Measurements from ENCODE around the gene NME2.
"Not testable (repeated sequence)": the region's sequence is repeated elsewhere in the genome, so short reads cannot be mapped to it uniquely, and the experiment has no call there.

The NME2 gene

DNA sequence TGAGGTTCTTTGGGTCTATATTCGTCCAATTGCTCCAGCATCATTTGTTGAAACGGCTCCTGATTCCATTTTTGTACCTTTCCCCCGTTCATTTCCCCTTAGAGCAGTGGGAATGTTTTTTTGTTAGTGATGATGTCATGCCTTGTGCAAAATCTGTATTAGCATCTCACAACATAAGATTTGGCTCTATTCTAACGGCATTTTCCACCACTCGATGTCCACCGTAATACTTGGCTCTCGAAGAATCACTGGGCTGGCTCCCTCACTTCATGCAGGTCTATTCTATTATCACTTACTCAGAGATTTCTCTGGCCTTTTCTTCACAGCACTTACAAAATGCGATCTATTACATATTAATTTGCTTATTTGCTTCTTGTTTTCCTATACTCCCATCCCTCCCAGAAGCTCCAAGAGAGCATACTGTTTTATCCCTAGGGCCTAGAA is 13.4 kb upstream of the NME2 start:
- no peak for DNase-seq (ENCODE audit: low read depth in 1 of 2, low spot score in 1 of 2)

- DNase-seq (ENCODE audit: low read depth in 1 of 2, low spot score in 1 of 2): peak; percentile 94 to 98
These were observed 12.8 kb upstream of the NME2 start, which contains the start of gene NME1 for GRCh38 chr17:51153210-51154072. NME1 (plus strand) TSS chr17:51153559; CDS start chr17:51155655, 2,096 bp downstream.

- no peak for DNase-seq (ENCODE audit: low read depth in 1 of 2, low spot score in 1 of 2)
These were observed 12.0 kb upstream of the NME2 start for GRCh38 chr17:51154176-51154575.

DNA sequence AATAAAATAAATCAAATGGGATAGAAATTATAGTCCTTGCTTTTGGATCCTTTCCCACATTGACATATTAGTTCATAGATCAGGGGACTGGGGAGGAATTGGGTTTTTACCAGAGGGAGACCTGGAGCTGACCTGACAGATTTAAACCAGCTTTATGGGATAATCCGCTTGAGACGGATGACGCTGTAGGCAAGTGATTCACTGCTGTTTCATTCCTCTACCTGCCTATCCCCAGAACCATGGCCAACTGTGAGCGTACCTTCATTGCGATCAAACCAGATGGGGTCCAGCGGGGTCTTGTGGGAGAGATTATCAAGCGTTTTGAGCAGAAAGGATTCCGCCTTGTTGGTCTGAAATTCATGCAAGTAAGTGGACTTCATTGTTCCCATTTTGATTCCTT is 10.8 kb upstream of the NME2 start:
- no peak for DNase-seq (ENCODE audit: low read depth in 1 of 2, low spot score in 1 of 2)

GRCh38 chr17:51159604-51160003 is 6.6 kb upstream of the NME2 start:
- no peak for DNase-seq (ENCODE audit: low read depth in 1 of 2, low spot score in 1 of 2)

DNA sequence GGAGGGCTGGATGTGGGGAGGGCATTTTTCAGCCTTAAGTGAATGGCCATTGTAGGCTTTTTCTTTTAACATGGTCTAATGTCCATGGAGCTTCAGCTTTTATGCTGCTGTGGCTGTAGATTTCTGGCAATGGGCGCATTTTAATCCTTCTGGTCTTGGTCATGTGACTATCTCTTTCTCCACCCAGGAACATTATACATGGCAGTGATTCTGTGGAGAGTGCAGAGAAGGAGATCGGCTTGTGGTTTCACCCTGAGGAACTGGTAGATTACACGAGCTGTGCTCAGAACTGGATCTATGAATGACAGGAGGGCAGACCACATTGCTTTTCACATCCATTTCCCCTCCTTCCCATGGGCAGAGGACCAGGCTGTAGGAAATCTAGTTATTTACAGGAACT is 4.7 kb upstream of the NME2 start:
- DNase-seq (ENCODE audit: low read depth in 1 of 2, low spot score in 1 of 2): no peak

DNA sequence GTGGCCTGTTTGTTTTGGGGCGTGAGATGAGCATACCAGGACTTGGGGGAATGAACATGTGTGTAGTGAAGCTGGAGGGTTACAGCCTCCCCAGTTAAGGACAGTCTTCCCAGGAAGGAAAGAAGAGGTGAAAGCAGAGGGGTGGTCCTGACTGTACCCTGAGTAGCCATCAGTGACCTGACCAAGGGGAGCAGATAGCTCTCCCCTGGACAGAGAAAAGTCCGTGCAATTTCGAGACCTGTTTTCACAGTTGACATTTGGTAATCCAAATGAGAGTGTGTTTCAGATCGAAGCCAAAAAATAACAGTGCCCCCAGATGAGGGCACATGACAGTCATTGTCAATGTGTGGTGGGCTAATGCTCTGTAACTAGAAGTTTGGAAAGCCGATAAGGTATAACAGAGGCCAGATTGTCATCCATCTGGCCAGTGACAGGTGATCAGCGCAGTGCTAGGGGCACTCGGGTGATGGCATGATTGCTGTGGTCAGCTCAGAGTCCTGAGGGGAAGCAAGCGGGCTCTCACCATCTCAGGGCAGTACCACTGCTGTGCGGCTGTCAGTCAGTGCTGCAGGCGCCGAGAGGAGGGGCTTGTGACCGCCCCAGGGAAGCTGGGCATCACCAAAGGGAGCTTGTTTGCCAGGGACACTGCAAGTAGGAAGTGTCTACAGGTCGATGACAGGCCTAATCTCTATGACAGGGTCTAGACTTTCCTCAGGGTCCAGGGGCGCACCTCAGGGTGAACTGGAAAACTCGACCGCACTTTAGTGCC is 1.1 kb upstream of the NME2 start:
- no peak for DNase-seq (ENCODE audit: low read depth in 1 of 2, low spot score in 1 of 2)

DNA sequence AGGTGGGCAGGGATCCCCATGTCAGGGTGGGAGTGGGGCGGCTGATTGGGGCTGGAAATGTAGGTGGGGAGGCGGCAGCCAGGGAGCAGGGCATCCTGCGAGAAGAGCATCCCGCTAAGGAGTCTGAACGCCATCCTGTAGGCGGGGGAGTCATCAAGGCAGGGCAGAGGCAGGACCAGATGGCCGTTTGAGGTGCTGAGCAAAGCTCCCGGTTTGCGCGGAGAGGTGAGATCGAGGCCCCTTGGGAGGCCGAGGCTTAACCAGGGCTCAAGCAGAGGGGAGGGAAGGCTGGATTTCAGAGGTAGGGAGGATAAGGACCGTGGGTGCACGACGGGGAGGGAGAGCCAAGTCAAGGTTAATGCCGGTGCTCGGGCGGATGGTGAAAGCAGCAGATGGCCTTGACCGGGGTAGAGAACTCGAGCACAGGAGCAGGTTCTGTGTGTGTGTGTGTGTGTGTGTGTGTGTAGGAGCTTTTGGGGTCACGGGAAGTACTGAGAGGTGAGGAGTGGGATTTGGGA is 472 bp upstream of the NME2 start:
- peak in 1 of 2 donors; percentile 2 for DNase-seq (ENCODE audit: low read depth in 1 of 2, low spot score in 1 of 2)

- peak; percentile 17 to 50 for DNase-seq (ENCODE audit: low read depth in 1 of 2, low spot score in 1 of 2)
These were observed 1.0 kb downstream of the NME2 start for GRCh38 chr17:51166987-51167931.

DNA sequence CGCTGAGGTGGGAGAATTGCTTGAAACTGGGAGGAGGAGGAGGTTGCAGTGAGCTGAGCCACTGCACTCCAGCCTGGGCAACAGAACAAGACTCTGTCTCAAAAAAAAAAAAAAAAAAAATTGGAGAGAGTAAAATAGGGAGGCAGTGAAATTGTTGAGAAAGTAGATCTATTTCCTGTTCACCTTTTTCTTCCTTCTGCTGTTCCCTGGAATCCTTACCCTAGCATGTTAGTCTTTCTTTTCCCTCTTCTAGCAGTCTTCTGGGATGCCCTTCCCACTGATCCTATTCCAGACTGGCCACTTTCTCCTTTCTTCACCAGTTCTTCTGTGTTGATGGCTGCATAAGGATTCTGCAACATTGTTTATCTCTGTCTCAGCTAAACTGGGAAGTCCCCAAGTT is 3.1 kb downstream of the NME2 start:
- DNase-seq (ENCODE audit: low read depth in 1 of 2, low spot score in 1 of 2): no peak

- no peak for DNase-seq (ENCODE audit: low read depth in 1 of 2, low spot score in 1 of 2)
These were observed 4.5 kb downstream of the NME2 start for GRCh38 chr17:51170736-51171135.

DNA sequence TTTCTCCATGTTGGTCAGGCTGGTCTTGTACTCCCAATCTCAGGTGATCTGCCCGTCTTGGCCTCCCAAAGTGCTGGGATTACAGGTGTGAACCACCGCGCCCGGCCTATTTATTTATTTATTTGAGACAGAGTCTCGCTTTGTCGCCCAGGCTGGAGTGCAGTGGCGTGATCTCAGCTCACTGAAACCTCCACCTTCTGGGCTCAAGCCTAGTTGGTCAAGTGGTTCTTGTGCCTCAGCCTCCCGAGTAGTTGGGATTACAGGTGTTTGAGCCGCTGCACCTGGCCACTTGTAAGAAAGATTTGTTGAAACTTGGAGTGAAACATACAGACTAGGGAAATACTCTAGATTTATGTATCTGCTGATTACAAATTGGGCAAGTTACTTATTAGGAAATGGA is 5.8 kb downstream of the NME2 start:
- not testable (repeated sequence) for DNase-seq (ENCODE audit: low read depth in 1 of 2, low spot score in 1 of 2)

GRCh38 chr17:51180486-51180885 is 14.3 kb downstream of the NME2 start:
- no peak for DNase-seq (ENCODE audit: low read depth in 1 of 2, low spot score in 1 of 2)

DNA sequence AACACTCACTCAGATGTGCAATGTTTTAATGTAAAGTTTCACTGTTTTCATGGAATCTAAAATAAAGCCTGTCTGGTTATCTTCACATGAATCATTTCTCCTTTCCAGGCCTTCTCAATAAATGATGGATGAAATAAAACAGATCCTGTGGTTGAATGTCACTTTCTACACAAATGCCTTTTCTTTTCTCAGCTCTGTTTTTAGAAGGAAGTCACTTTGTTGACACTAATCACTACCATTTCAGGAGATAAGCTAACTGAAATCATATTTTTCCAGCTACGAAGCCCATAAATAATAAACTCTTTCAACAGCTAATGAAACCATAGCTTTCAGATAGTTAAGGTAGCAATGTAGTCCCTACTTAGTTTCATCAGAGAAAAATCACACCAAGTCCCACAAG is 17.9 kb downstream of the NME2 start:
- DNase-seq (ENCODE audit: low read depth in 1 of 2, low spot score in 1 of 2): no peak

DNA sequence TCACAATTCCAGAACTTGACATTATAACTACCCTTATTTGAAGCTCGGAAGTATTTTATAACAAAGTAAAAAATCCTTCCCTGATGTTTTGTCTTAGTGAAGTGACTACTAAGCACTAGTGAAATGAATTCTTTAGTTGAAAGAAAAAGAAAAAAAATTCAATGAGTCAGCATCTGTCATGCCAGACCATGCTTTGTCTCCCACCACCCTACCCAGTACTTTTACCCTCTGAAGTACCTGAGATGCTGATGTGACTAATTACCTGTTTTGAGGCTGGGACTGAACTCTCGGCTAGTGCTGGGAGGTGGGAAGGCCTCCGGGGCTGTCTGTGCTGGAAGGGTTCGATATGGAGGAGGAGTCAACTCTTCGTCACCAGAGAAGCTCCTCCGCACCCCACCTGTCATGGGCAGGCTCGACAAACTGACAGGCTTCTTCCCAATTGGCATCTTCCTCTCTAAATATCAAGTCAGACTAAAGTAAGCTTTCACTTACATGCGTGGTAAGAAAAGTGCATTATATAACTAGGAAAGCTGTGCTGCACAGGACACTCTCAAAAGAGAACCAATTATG is 19.6 kb downstream of the NME2 start:
- DNase-seq (ENCODE audit: low read depth in 1 of 2, low spot score in 1 of 2): no peak

GRCh38 chr17:51188271-51188833 is 22.1 kb downstream of the NME2 start:
- no peak for DNase-seq (ENCODE audit: low read depth in 1 of 2, low spot score in 1 of 2)

DNA sequence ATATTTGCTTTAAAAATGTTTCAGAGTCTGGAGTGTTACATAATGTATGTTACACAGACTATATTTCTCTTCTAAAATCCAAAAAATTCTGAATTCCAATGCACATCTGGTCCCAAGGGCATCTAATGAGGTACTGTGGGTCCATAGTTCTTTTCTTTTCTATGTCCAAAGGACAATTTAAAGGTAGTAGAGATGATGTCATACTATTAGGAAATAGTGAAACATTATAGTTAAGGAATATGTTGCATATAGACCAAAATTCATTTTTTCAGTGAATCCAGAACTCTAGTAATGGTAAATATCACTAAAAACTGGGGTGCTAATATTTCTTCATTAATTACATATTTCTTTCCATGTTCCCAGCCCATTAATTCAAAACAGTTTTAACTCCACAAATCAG is 23.0 kb downstream of the NME2 start:
- no peak for DNase-seq (ENCODE audit: low read depth in 1 of 2, low spot score in 1 of 2)

DNA sequence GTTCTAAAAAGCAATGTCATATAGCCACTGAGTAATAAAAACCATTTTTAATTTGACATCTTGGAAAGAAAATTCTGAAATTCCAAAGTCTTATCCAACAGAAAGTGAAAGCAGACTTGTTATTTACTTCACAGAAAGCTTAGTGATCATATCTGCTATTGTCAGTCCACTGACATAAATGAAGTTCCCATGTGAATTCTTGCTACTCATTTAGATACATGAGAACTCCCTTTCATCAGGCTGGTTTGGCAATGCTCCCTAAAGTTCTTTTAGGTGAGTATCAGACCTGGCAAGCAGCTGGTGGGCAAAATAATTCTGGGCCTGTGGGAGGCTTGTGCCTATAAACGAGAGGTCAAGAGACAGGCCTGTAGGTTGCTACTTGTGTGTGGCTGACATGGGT is 23.4 kb downstream of the NME2 start:
- no peak for DNase-seq (ENCODE audit: low read depth in 1 of 2, low spot score in 1 of 2)

DNA sequence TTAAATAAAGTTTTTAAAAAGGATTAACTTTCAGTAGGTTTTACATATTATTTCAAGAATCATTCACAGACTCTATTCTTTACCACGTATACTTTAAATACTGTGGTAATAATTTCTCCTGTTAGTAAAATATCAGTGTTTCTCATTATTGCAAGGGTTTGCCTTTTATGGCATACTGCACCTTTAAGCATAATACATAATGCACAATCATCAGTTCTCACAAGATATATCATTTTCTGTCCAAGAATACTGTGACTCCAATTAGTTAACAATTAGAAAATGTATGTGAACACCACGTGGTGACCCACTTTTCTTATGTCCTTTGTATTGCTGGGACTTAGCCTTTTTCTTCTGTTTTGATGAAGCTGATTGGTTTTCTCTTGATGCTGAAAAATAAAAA is 25.7 kb downstream of the NME2 start:
- DNase-seq (ENCODE audit: low read depth in 1 of 2, low spot score in 1 of 2): no peak

DNA sequence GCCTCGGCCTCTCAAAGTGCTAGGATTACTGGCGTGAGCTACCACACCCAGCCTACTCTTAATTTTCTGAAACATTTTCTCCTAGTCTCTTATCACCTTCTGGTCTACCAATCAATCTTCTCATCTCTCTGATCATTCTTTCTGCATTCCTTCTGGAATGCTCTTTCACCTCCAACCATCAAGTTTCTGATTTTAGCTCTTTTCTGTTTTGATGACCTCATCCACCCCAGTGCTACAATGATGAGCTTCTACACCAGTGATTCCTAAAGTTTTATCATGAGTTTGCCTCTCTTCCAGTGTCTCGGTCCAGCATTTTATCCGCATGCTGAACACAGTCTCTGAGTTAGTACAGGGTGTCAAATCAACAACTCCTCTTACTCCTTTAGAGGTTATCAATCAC is 31.5 kb downstream of the NME2 start:
- DNase-seq (ENCODE audit: low read depth in 1 of 2, low spot score in 1 of 2): no peak
